AG09309 (cell line): ENCODE data around the gene SPATA9.

Experiments used
- DNase-seq: peaks from one replicate; pipeline ENCODE4 v3.0.0-alpha.2; 2010; ENCODE audit warnings: low read depth
- H3K4me3 ChIP-seq: 2 replicates; pipeline ENCODE4 v1.5.1; 2011; ENCODE audit warnings: mild to moderate bottlenecking, low read depth, low read length, moderate library complexity; ENCODE audit not compliant: control insufficient read depth
- CTCF ChIP-seq: IDR thresholded peaks from 2 replicates; pipeline ENCODE4 v1.5.1; 2011; ENCODE audit warnings: mild to moderate bottlenecking, low read depth, low read length, inconsistent platforms; ENCODE audit not compliant: insufficient read depth, control insufficient read depth; ENCODE audit errors: missing control alignments

Gene SPATA9

GRCh38 chr5:95619514-95620029 lies 63.2 kb downstream of the SPATA9 start:
- TF ChIP-seq CTCF = no peak
- DNase-seq = no peak
- H3K4me3 ChIP-seq = peak overlapping the region; percentile 61

DNA sequence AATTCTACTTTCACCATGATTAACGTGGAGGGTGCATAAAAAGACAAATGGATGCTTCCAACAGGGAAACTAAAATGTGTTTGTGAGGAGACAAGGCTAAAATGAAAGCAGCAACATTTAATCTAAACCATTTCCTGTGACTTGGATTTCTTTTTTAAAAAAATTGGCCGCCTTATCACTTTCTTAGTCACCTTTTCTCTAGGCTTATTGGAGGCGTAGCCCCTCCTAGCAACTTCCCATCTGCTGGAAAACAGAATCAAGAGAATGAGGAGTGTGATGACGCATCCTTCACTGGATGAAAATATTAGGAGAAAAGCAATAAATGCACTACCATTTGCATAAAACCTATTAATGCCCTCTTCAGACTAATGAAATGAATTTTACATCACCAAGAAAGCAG lies 63.7 kb downstream of the SPATA9 start:
- TF ChIP-seq CTCF = no peak
- no peak overlapping the region for H3K4me3 ChIP-seq
- DNase-seq = no peak

GRCh38 chr5:95617057-95617456 lies 65.7 kb downstream of the SPATA9 start:
- no peak for TF ChIP-seq CTCF
- no peak for DNase-seq
- no peak overlapping the region for H3K4me3 ChIP-seq

DNA sequence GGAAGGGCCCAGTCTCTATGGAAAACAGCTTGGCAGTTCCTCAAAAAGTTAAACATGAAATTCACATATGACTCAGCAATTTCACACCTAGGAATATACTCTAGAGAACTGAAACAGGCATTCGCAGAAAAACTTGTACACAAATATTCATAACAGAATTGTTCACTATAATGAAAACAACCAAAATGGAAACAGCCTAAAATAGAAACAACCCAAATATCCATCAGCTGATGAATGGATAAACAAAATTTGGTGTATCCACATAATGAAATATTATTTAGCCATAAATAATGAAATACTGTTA lies 67.7 kb downstream of the SPATA9 start:
- no peak for DNase-seq
- TF ChIP-seq CTCF = no peak
- no peak overlapping the region for H3K4me3 ChIP-seq

- TF ChIP-seq CTCF = no peak
- no peak overlapping the region for H3K4me3 ChIP-seq
- no peak for DNase-seq
Measured at GRCh38 chr5:95613514-95613913, 69.3 kb downstream of the SPATA9 start.

GRCh38 chr5:95611396-95611795 lies 71.4 kb downstream of the SPATA9 start:
- TF ChIP-seq CTCF = no peak
- H3K4me3 ChIP-seq = no peak overlapping the region
- no peak for DNase-seq

DNA sequence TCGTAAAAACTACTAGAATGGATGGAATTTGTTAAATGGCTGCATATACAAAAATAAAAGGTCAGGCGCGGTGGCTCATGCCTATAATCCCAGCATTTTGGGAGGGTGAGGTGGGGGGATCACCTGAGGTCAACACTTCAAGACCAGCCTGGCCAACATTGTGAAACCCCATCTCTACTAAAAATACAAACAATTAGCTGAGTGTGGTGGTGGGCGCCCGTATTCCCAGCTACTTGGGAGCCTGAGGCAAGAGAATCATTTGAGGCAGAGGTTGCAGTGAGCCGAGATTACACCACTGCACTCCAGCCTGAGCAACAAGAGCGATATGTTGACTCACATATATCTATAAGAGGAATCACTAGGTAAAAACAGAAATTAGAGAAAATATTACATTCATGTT lies 72.2 kb downstream of the SPATA9 start:
- DNase-seq = no peak
- no peak overlapping the region for H3K4me3 ChIP-seq
- no peak for TF ChIP-seq CTCF
